ENCODE measurements around the gene PACSIN1.

GRCh38 chr6:34540222-34540621, 74.3 kb downstream of the PACSIN1 start:
- TF ChIP-seq CTCF (conservative IDR thresholded peaks at IDR 0.05; ENCODE audit: low read depth, low read length) (no peak), MXI1 (IDR thresholded peaks at IDR 0.05; ENCODE audit: borderline replicate concordance, low read depth, low read length) (no peak), POLR2A (IDR thresholded peaks at IDR 0.05; ENCODE audit: low read depth, low read length) (no peak), USF2 (IDR thresholded peaks at IDR 0.05; ENCODE audit: low read depth, low read length) (no peak), RAD21 (IDR thresholded peaks at IDR 0.05; ENCODE audit: low read length) (no peak), BHLHE40 (IDR thresholded peaks at IDR 0.05; ENCODE audit: low read depth, low read length) (no peak), RFX5 (IDR thresholded peaks at IDR 0.05; ENCODE audit: low read depth, low read length) (no peak), CHD1 (IDR thresholded peaks at IDR 0.05; ENCODE audit: low read depth, low read length) (no peak)
